Psoas muscle (tissue), 8 donors: Measurements from ENCODE around the gene ETDB. TPM values are rescaled to one million over a fixed set of nuclear protein-coding genes. Genes with fewer than 3 reads are reported as not detected.

Experiments used
- ATAC-seq, 4 donors: fragments of 200-7000 bp; cut with Tn5 transposase; one replicate each; pipeline ENCODE4 v1.9.1; 2020; ENCODE audit warnings: moderate library complexity in 3 of 4, mild to moderate bottlenecking in 2 of 4
- DNase-seq, 2 donors: peaks; one replicate each; pipeline ENCODE4 v3.0.0-alpha.2; 2020
- H3K27ac ChIP-seq: fragments of 200-600 bp; one replicate; pipeline ENCODE4 v1.8.0; 2022
- H3K27me3 ChIP-seq, 3 donors: fragments of 200-600 bp in 1 of 3; one replicate each; pipeline versions ENCODE4 v1.6.1 to v1.8.0; 2013 to 2022; ENCODE audit warnings: low read length in 2 of 3, mild to moderate bottlenecking in 2 of 3, moderate library complexity in 1 of 3; ENCODE audit not compliant: insufficient read depth in 3 of 3
- H3K36me3 ChIP-seq, 2 donors: fragments of 200-600 bp in 1 of 2; one replicate each; pipeline versions ENCODE4 v1.6.1 to v1.8.0; 2013 to 2022; ENCODE audit warnings: low read depth in 1 of 2, mild to moderate bottlenecking in 1 of 2, moderate library complexity in 1 of 2; ENCODE audit not compliant: insufficient read depth in 1 of 2
- H3K4me1 ChIP-seq: fragments of 200-600 bp; one replicate; pipeline ENCODE4 v1.8.0; 2022
- H3K4me3 ChIP-seq: fragments of 200-600 bp; one replicate; pipeline ENCODE4 v1.8.0; 2022; ENCODE audit warnings: mild to moderate bottlenecking
- H3K9me3 ChIP-seq: fragments of 200-600 bp; one replicate; pipeline ENCODE4 v1.8.0; 2022
- CTCF ChIP-seq: fragments of 200-600 bp; IDR thresholded peaks from one replicate; pipeline ENCODE4 v1.8.0; 2022; ENCODE audit warnings: antibody characterized with exemption
- WGBS, 3 donors: extraction: QIAGEN DNeasy Blood & Tissue Kit; methylation state at CpG; one replicate each; pipeline versions ENCODE4 v1.1.6 to v1.1.7; 2013; 5-methylcytosine and 5-hydroxymethylcytosine counted together
- intact Hi-C, 2 donors: fragments of 100-400 bp; cut with DNase I; formaldehyde crosslinking; loops; one replicate each; pipeline versions ENCODE4 v1.11.0 to v1.14.2; 2022
- polyA plus RNA-seq, 3 donors: library from polyadenylated mRNA; stranded (reverse); fragments of 200-250 nt; gene quantifications; one replicate each; pipeline ENCODE4 v1.2.3, GENCODE V29; 2013
- total RNA-seq, 4 donors: library from RNA; stranded (reverse); fragmentation: NEBNext Ultra II Directional in 2 of 4; extraction: Animal tissue kit (Norgen Biotek cat#: 25700) in 2 of 4; gene quantifications; one replicate each; pipeline versions ENCODE4 v1.2.1 to v1.2.4, GENCODE V29; 2021 to 2023
- donor health status: healthy with polysubstance abuse.
- donor health status: DM: no; HTN: no; CAD: no; lungs with moderate emphysema.
- donor health status: Bipolar disorder and iron deficiency.
- donor health status: healthy.
- donor health status: DM: yes; HTN: yes; CAD: no.
- donor health status: DM: no; HTN: no; CAD: no.
- donor health status: DM: no; HTN: no; CAD: no.
- donor health status: DM: yes; HTN: yes; CAD: no.

Gene ETDB
- total and polyA plus RNA-seq, 7 donors, result not detected

- DNase-seq (no peak), ATAC-seq (no peak)
- H3K9me3 ChIP-seq, result no peaks in the 10 kb centered on the region
- TF ChIP-seq CTCF, result no peak
- H3K4me3 ChIP-seq, result no peak overlapping the region
- no peaks in the 10 kb centered on the region for H3K36me3 ChIP-seq
- intact Hi-C loops, result no loop called here
- no peak overlapping the region for H3K27ac ChIP-seq
- no peaks in the 10 kb centered on the region for H3K4me1 ChIP-seq
- 56 to 83% (median 79%) methylated on average over 2 of the region's 2 CpGs for WGBS, 3 donors
- H3K27me3 ChIP-seq, result peaks cover 0 to 3% (median 0%) of the 10 kb centered on the region in 3 donors
Measured at GRCh38 chrX:135081693-135082404, 38.5 kb downstream of the ETDB start.

Other genes with a start within 250 kb of the ETDB start
- gene MOSPD1, start 205.3 kb downstream of the ETDB start, total RNA-seq, result 10 to 100 TPM; 11.1 to 15.7 (median 13.9) TPM
- 10 to 100 TPM in 1 of 3 donors, 1 to 10 TPM in 2; 2.1 to 21.2 (median 6.5) TPM for gene MOSPD1, start 205.3 kb downstream of the ETDB start, polyA plus RNA-seq
- gene SMIM10, start 129.5 kb downstream of the ETDB start, total RNA-seq, result 1 to 10 TPM; 1.6 to 2.1 (median 2.0) TPM
- 1 to 10 TPM; 1.7 to 2.7 (median 2.6) TPM for gene SMIM10, start 129.5 kb downstream of the ETDB start, polyA plus RNA-seq
- 10 to 100 TPM in 2 of 4 donors, 1 to 10 TPM in 2; 6.9 to 12.6 (median 11.1) TPM for gene RTL8B, start 98.0 kb downstream of the ETDB start, total RNA-seq
- gene RTL8B, start 98.0 kb downstream of the ETDB start, polyA plus RNA-seq, result 1 to 10 TPM; 5.2 to 6.3 (median 5.6) TPM
- 100 to 1,000 TPM in 3 of 4 donors, 10 to 100 TPM in 1; 97.4 to 230 (median 149) TPM for gene RTL8C, start 88.2 kb downstream of the ETDB start, total RNA-seq
- gene RTL8C, start 88.2 kb downstream of the ETDB start, polyA plus RNA-seq, result 100 to 1,000 TPM in 2 of 3 donors, 10 to 100 TPM in 1; 45.0 to 156 (median 102) TPM
- 10 to 100 TPM; 12.1 to 16.3 (median 15.6) TPM for gene RTL8A, start 68.4 kb downstream of the ETDB start, total RNA-seq
- gene RTL8A, start 68.4 kb downstream of the ETDB start, polyA plus RNA-seq, result 10 to 100 TPM; 27.0 to 60.0 (median 30.2) TPM
- gene SMIM10L2B, start 21.8 kb downstream of the ETDB start, total RNA-seq, result 1 to 10 TPM in 1 of 4 donors, under 1 TPM in 3; 0.42 to 1.5 (median 0.55) TPM
- gene SMIM10L2B, start 21.8 kb downstream of the ETDB start, polyA plus RNA-seq, result under 1 TPM; 0.22 to 0.31 (median 0.24) TPM
- gene CT55, start 50.9 kb upstream of the ETDB start, total RNA-seq, result not detected
- not detected for gene CT55, start 50.9 kb upstream of the ETDB start, polyA plus RNA-seq
- not detected for gene ETDA, start 131.5 kb upstream of the ETDB start, total RNA-seq
- gene ETDA, start 131.5 kb upstream of the ETDB start, polyA plus RNA-seq, result not detected
- gene ETDC, start 189.0 kb upstream of the ETDB start, total RNA-seq, result not detected
- gene ETDC, start 189.0 kb upstream of the ETDB start, polyA plus RNA-seq, result not detected
- gene ZNF75D, start 223.6 kb upstream of the ETDB start, total RNA-seq, result 1 to 10 TPM; 2.9 to 4.4 (median 3.7) TPM
- gene ZNF75D, start 223.6 kb upstream of the ETDB start, polyA plus RNA-seq, result 1 to 10 TPM; 2.3 to 5.6 (median 3.1) TPM
- 1 to 10 TPM; 2.4 to 6.7 (median 3.9) TPM for gene ZNF449, start 224.3 kb upstream of the ETDB start, total RNA-seq
- 1 to 10 TPM; 2.2 to 3.2 (median 2.3) TPM for gene ZNF449, start 224.3 kb upstream of the ETDB start, polyA plus RNA-seq